PC-9 (cell line): ENCODE measurements around the gene CAV1.

Experiments used
- EZH2 ChIP-seq: fragments of 200-600 bp; sonication (generic); IDR thresholded peaks from 2 replicates; pipeline ENCODE4 v1.8.0; 2017; ENCODE audit warnings: antibody characterized with exemption, low read depth
- TF ChIP-seq, protein P1 (sequence below): fragments of 200-600 bp; sonication (generic); conservative IDR thresholded peaks from 2 replicates; pipeline ENCODE4 v1.6.1; 2017; ENCODE audit warnings: mixed run types, antibody characterized with exemption, mild to moderate bottlenecking, moderate library complexity

DNA sequence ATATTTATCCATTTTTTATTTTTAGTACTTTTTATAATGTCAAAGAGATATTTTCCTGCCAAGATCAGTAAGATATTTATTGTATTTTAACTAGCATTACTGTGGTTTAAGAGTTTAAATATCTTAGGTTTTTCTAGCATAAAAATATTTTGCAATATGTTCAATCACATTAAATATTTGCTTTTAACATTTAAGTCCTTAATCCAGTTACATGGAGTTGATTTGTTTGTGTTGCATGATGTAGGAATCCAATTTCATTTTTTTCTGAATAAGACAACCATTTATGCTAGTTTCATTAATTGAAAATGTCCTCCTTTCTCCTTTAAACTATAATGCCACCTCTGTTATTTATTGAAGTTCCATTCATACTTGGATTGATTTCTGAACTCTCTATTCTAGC is 41.8 kb downstream of the CAV1 start:
- TF ChIP-seq, protein P1, sequence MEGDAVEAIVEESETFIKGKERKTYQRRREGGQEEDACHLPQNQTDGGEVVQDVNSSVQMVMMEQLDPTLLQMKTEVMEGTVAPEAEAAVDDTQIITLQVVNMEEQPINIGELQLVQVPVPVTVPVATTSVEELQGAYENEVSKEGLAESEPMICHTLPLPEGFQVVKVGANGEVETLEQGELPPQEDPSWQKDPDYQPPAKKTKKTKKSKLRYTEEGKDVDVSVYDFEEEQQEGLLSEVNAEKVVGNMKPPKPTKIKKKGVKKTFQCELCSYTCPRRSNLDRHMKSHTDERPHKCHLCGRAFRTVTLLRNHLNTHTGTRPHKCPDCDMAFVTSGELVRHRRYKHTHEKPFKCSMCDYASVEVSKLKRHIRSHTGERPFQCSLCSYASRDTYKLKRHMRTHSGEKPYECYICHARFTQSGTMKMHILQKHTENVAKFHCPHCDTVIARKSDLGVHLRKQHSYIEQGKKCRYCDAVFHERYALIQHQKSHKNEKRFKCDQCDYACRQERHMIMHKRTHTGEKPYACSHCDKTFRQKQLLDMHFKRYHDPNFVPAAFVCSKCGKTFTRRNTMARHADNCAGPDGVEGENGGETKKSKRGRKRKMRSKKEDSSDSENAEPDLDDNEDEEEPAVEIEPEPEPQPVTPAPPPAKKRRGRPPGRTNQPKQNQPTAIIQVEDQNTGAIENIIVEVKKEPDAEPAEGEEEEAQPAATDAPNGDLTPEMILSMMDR, result no peak
- no peak for TF ChIP-seq EZH2
